Small intestine (tissue), 7 donors: ENCODE data around the gene E2F4. TPM values are rescaled to one million over a fixed set of nuclear protein-coding genes. Genes with fewer than 3 reads are reported as not detected.
A peak's percentile ranks its signal among the peaks of the same experiment; 100 is the strongest.

ENCODE experiments used
- DNase-seq, 2 donors: peaks; one replicate each; pipeline versions ENCODE4 v3.0.0 to v3.0.0-alpha.2; 2013
- FAIRE-seq: peaks from 2 replicates; lab custom pipeline; 2012; peaks lifted over from hg19 to GRCh38; lab: Jason Lieb, UNC
- H3K27ac ChIP-seq, 3 donors: one replicate each; pipeline ENCODE4 v1.5.1; 2013; ENCODE audit warnings: low read length in 2 of 3, mild to moderate bottlenecking in 2 of 3, control low read depth in 1 of 3, inconsistent platforms in 1 of 3, low read depth in 1 of 3, moderate library complexity in 1 of 3
- H3K27me3 ChIP-seq, 3 donors: one replicate each; pipeline ENCODE4 v1.6.1; 2013; ENCODE audit warnings: low read length in 3 of 3, inconsistent platforms in 1 of 3; ENCODE audit not compliant: control insufficient read depth in 3 of 3, insufficient read depth in 3 of 3
- H3K36me3 ChIP-seq, 3 donors: one replicate each; pipeline ENCODE4 v1.6.1; 2013; ENCODE audit warnings: low read length in 3 of 3, inconsistent platforms in 1 of 3, low read depth in 1 of 3, mild to moderate bottlenecking in 1 of 3, moderate library complexity in 1 of 3; ENCODE audit not compliant: control insufficient read depth in 3 of 3, insufficient read depth in 2 of 3
- H3K4me1 ChIP-seq, 3 donors: one replicate each; pipeline ENCODE4 v1.6.1; 2013; ENCODE audit warnings: low read length in 2 of 3, inconsistent platforms in 1 of 3, low read depth in 1 of 3, mild to moderate bottlenecking in 1 of 3, moderate library complexity in 1 of 3; ENCODE audit not compliant: control insufficient read depth in 3 of 3, insufficient read depth in 2 of 3
- H3K4me3 ChIP-seq, 3 donors: one replicate each; pipeline ENCODE4 v1.5.1; 2013; ENCODE audit warnings: low read length in 3 of 3, control low read depth in 1 of 3, inconsistent platforms in 1 of 3, low read depth in 1 of 3, mild to moderate bottlenecking in 1 of 3, moderate library complexity in 1 of 3
- H3K9me3 ChIP-seq, 2 donors: one replicate each; pipeline ENCODE4 v1.6.1; 2013; ENCODE audit warnings: low read depth in 1 of 2, low read length in 1 of 2; ENCODE audit not compliant: control insufficient read depth in 2 of 2, insufficient read depth in 1 of 2
- WGBS, 3 donors: extraction: QIAGEN DNeasy Blood & Tissue Kit; methylation state at CpG; one replicate each; pipeline ENCODE4 v1.1.7; 2013; 5-methylcytosine and 5-hydroxymethylcytosine counted together
- polyA plus RNA-seq, 4 donors: library from polyadenylated mRNA; stranded (reverse) in 3 of 4; unstranded in 1 of 4; fragments of 200-250 nt in 3 of 4; fragments of 120-200 nt in 1 of 4; gene quantifications; one replicate each; pipeline versions ENCODE4 v1.2.1 to v1.2.3, GENCODE V29; 2013
- donor health status: healthy with polysubstance abuse.
- donor health status: control.
- donor health status: control.
- donor health status: Bipolar disorder and iron deficiency.
- donor health status: healthy.

E2F4 gene
- polyA plus RNA-seq, 4 donors: 48.6 to 63.7 (median 58.3) TPM

GRCh38 chr16:67210069-67210937, 18.3 kb downstream of the E2F4 start:
- Histone ChIP-seq H3K4me1 (peaks cover 0 to 5% (median 0%) of the 10 kb centered on the region in 3 donors), H3K36me3 (peaks cover 0 to 42% (median 0%) of the 10 kb centered on the region in 3 donors), H3K9me3 (no peaks in the 10 kb centered on the region), H3K27ac (no peak overlapping the region), H3K27me3 (no peaks in the 10 kb centered on the region), H3K4me3 (no peak overlapping the region)
- FAIRE-seq (no peak), DNase-seq (no peak)
- WGBS, 3 donors: 82 to 86% (median 84%) methylated on average over 25 of the region's 25 CpGs

- WGBS, 3 donors: 85 to 91% (median 87%) methylated on average over 7 of the region's 7 CpGs
- DNase-seq: no peak
- peaks cover 0 to 5% (median 0%) of the 10 kb centered on the region in 3 donors for H3K4me1 ChIP-seq
- no peak overlapping the region for H3K4me3 ChIP-seq
- no peaks in the 10 kb centered on the region for H3K9me3 ChIP-seq
- no peak for FAIRE-seq
- no peaks in the 10 kb centered on the region for H3K27me3 ChIP-seq
- H3K36me3 ChIP-seq: peaks cover 0 to 39% (median 0%) of the 10 kb centered on the region in 3 donors
- no peak overlapping the region for H3K27ac ChIP-seq
Observed at GRCh38 chr16:67211674-67212073, 19.7 kb downstream of the E2F4 start.

GRCh38 chr16:67212766-67213165, 20.8 kb downstream of the E2F4 start:
- Histone ChIP-seq H3K4me1 (peaks cover 0 to 5% (median 0%) of the 10 kb centered on the region in 3 donors), H3K36me3 (peaks cover 0 to 33% (median 0%) of the 10 kb centered on the region in 3 donors), H3K4me3 (no peak overlapping the region), H3K27me3 (no peaks in the 10 kb centered on the region), H3K9me3 (no peaks in the 10 kb centered on the region), H3K27ac (no peak overlapping the region)
- FAIRE-seq: no peak
- no peak for DNase-seq

GRCh38 chr16:67213197-67214019, 21.5 kb downstream of the E2F4 start:
- FAIRE-seq: no peak
- 54 to 73% (median 56%) methylated on average over 8 of the region's 8 CpGs for WGBS, 3 donors
- H3K27ac ChIP-seq: no peak overlapping the region

GRCh38 chr16:67215706-67216105, 23.8 kb downstream of the E2F4 start:
- Histone ChIP-seq H3K36me3 (peaks cover 0 to 19% (median 0%) of the 10 kb centered on the region in 3 donors), H3K27ac (no peak overlapping the region), H3K9me3 (no peaks in the 10 kb centered on the region), H3K27me3 (no peaks in the 10 kb centered on the region), H3K4me3 (no peak overlapping the region), H3K4me1 (peaks cover 0 to 5% (median 0%) of the 10 kb centered on the region in 3 donors)
- DNase-seq: no peak
- 70 to 77% (median 74%) methylated on average over 5 of the region's 5 CpGs for WGBS, 3 donors
- FAIRE-seq: no peak

More at GRCh38 chr16:67213197-67214019, 21.5 kb downstream of the E2F4 start:
- H3K4me1 ChIP-seq: peaks cover 0 to 5% (median 0%) of the 10 kb centered on the region in 3 donors
- no peak for DNase-seq
- H3K4me3 ChIP-seq: no peak overlapping the region
- H3K27me3 ChIP-seq: no peaks in the 10 kb centered on the region
- peaks cover 0 to 32% (median 0%) of the 10 kb centered on the region in 3 donors for H3K36me3 ChIP-seq
- no peaks in the 10 kb centered on the region for H3K9me3 ChIP-seq

GRCh38 chr16:67216612-67217490, 24.9 kb downstream of the E2F4 start:
- no peaks in the 10 kb centered on the region for H3K9me3 ChIP-seq
- H3K27me3 ChIP-seq: no peaks in the 10 kb centered on the region
- H3K4me1 ChIP-seq: peaks cover 0 to 5% (median 0%) of the 10 kb centered on the region in 3 donors
- no peak for FAIRE-seq
- no peak overlapping the region for H3K4me3 ChIP-seq
- peaks cover 0 to 15% (median 0%) of the 10 kb centered on the region in 3 donors for H3K36me3 ChIP-seq
- DNase-seq: no peak
- WGBS, 3 donors: 70 to 80% (median 80%) methylated on average over 18 of the region's 18 CpGs
- no peak overlapping the region for H3K27ac ChIP-seq

- H3K4me1 ChIP-seq: peaks cover 0 to 13% (median 6%) of the 10 kb centered on the region in 3 donors
- no peak for FAIRE-seq
- peak in 1 of 2 donors; percentile 68 for DNase-seq
- no peaks in the 10 kb centered on the region for H3K9me3 ChIP-seq
- peaks cover 2 to 10% (median 6%) of the 10 kb centered on the region in 3 donors for H3K36me3 ChIP-seq
- no peaks in the 10 kb centered on the region for H3K27me3 ChIP-seq
- H3K4me3 ChIP-seq: no peak overlapping the region
- H3K27ac ChIP-seq: peak overlapping the region in 1 of 3 donors; percentile 0
- 9 to 32% (median 30%) methylated on average over 3 of the region's 3 CpGs for WGBS, 3 donors
Observed at GRCh38 chr16:67223992-67224391, 32.0 kb downstream of the E2F4 start.
